HG02943 (cell line): ENCODE data around the gene FAM72A.
"Not testable (repeated sequence)": the region's sequence is repeated elsewhere in the genome, so short reads cannot be mapped to it uniquely, and the experiment has no call there.

Source experiments
- ATAC-seq: cut with Tn5 transposase; IDR thresholded peaks from one replicate; pipeline ENCODE4 v1.9.1; 2021; ENCODE audit warnings: mild to moderate bottlenecking, low read depth, moderate library complexity; ENCODE audit not compliant: unreplicated experiment

Gene FAM72A

DNA sequence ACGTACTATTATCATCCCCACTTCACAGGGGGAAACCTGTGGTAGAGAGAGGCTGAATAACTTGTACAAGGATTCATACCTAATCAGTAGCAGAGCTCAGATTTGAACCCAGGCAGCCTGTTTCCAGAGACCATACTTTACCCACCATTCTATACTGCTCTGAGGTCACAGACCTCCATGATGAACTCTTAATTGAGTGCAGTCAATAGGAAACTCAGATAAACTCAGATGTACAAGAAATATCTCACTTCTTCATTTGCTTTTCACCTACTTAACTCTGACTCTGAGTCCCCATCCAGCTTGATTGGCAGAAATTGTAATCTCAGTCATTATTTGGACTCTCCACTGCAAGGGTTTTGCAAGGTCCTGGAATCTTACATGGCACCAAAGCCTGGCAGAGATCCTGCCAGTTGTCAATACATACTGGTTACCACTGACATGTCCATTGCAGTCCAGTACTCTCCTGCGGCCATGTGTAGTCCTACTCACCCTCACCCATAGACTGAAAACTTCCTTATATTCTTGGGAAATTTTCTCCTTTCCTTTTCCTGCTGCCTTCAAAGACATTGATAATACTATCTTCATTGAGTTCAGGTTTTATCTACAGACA, 29.4 kb downstream of the FAM72A start:
- ATAC-seq = not testable (repeated sequence)

DNA sequence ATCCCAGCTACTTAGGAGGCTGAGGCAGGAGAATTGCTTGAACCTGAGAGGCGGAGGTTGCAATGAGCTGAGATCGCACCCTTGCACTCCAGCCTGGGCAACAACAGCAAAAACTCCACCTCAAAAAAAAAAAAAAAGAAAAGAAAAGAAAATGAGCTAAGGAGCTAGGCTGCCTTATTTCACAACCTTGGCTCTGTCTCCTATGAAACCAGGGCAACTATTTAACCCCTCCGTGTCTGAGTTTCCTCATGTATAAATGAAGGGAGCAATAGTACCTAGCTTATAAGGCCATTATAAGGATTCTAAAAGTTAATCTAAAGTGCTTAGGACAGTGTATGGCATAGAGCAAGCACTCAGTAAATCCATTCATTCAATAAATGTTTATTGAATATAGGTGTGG, 32.8 kb downstream of the FAM72A start:
- ATAC-seq = not testable (repeated sequence)

DNA sequence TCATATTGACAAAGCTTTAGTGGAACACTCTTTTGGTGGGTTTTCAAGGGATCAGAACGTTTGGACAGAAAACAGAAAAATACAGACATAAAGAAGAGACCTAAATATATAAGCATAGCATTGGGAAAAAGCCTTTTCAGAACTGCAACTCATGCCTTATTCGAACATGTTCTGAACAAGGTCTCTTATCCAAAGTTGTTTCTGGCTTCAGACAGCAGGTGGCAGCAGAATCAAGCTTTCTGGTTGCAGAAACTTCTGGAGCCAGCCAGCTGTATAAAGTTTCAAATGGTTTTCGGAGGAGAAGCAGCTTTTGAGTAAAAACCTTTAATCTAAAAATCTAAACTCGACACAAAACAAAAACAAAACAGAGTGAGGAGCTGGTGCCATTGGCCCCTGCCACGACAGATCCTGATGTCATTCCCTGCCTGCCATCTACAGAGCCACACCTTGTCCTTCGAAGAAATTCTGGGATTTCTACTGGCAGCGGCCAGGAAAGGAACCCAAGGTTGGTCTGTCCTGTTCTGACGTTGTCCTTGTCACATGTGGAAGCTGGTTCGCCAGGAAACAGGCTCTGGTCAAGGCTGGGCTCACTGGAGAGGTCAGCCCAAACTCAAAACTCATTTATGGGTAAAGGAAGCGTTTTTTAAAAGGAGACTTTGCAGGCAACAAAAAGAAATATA, 35.1 kb downstream of the FAM72A start:
- not testable (repeated sequence) for ATAC-seq

DNA sequence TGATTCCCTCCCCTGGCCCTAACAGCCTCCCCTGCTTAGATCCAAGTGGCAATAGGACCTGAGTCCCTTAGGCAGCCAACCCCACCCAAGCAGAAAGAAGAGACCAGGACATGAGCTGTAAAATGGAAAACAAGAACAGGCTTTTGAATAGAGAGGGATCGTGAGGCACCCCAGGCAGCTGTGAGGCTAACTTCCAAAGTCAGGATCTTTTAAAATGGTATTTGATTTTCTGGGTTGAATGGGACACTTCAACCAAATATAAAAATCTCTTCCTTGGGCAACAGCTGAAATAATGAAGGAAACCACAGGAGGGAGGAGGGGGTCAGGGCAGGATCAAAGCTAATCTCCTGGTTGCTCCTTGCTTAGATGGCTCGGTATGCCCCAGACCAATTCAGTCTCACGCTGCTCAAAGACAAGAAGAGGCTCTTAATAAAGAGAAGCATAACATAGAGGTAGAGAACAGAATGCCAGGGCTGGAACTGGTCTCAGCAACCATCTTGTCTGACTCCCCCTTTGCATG, 56.8 kb downstream of the FAM72A start:
- no peak for ATAC-seq

DNA sequence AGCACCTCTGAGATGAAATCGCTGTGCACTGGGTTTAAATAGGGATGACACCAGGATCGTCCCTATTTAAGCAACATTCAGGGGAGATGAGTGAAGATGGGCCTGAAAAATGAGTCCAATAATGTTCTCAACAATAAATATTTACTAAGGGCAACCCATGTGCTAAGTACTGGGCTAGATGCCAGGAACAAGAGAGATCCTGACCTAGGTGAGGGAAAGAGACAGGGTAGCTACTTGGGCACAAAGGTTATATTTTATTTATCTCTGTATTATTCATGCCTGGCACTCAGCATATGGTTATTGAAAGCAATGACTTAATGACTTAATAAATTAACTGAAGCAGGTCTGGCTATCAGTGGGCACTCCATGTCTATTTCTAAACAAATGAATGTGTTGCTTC, 58.0 kb downstream of the FAM72A start:
- no peak for ATAC-seq

DNA sequence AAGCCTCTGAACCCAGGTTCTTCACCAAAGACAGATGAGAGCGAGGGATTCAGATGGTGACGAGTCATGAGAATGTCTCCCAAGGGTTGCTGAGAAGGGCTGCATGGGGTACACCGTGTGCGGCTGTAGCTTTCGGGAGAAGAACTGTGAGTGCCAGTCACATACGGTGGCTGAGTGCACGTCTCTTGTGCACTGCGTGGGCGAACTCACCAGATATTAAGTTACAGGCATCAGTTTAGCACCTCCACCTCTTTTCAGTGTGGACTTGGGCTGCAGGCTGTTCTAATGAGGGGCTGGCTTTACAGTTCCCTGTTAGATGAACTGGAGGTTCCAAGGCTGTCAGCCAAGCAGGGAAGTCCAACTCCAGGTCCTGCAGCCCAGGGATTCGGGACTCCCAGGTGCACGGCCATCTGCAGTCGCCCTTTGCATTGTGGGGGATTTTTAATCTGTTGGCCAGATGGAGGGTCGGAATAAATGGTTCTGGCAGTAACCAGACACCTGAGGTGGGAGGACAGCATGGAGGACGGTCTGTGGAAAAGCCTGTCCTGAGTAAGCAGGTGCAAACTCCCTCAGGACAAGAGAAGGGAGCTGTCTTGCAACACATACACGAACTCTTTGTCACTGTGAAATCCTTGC, 59.0 kb downstream of the FAM72A start:
- no peak for ATAC-seq

DNA sequence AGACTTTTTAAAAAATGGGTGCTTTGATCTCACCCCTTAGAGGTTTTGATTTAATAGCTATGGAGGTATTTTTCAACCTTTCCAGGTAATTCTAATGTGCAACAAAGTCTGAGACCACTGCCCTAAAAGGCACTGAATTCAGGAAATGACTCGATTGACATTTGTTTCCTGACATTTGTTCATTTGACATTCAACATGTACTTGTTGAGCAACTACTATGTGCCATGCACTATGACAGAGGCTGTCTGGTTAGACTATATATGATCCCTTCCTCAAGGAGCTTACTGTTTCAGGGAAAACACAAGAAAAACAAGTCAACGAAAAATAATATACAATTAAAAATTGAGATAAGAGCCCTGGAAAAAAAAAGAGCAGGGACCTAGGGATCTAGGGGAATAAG, 59.9 kb downstream of the FAM72A start:
- no peak for ATAC-seq

DNA sequence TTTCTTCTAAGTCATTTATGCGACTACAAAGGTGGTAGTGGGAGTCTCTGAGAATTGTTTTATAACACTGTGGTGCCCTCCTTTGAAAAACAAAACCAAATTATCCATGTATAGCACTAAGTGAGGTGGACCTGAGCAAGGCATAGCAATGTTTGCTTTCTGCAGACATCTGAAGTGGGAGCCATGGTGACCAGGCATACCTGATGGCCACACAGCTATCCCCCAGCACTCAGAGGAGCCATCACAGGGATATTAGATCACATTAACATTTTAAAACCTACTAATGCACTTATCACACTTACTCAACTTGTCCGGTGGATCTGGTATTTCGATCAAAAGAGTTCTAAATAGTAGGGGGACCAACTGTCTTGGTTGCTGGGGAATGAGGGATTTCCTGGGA, 60.6 kb downstream of the FAM72A start:
- ATAC-seq = no peak

DNA sequence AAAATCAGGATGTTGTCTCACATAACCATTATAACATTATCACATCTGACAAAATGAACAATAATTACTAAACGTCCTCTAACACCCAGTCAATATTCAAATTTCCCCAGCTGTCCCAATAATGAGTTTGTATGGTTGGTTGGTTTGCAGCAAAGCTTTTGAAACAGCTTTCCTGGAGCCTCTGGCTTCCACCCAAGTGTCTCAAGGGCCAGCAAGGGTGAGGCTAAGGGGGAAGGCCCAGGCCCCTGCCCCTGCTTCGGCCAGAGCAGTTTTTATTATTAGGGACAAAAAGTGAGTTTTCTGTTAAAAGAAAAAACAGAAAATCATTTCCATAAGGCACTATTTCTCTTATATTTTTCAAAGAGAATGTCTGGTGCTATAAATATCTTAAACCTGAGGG, 66.4 kb downstream of the FAM72A start:
- no peak for ATAC-seq
